A204.1 (cell line): ENCODE data around the gene ZCCHC9.
"Not testable (repeated sequence)": the region's sequence is repeated elsewhere in the genome, so short reads cannot be mapped to it uniquely, and the experiment has no call there.

ENCODE experiments used
- FAIRE-seq: peaks from 2 replicates; lab custom pipeline; 2012; peaks lifted over from hg19 to GRCh38; lab: Jason Lieb, UNC

Gene ZCCHC9

DNA sequence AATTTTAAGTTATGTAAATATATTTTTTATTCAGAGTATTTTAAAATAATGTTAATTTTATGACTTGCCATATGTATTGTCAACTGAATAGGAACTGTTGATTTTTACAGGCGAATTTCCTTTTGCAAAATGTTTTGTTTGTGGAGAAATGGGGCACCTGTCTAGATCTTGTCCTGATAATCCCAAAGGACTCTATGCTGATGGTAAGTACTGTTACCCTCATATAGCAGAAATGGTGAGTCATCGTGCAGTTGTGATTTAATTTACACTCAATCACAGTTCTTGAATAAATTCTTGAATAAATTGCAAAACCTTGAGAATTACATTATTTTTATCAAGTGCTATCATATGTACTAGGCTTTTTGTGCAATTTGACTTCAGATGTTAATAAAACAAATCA is 7.4 kb downstream of the ZCCHC9 start:
- no peak for FAIRE-seq

DNA sequence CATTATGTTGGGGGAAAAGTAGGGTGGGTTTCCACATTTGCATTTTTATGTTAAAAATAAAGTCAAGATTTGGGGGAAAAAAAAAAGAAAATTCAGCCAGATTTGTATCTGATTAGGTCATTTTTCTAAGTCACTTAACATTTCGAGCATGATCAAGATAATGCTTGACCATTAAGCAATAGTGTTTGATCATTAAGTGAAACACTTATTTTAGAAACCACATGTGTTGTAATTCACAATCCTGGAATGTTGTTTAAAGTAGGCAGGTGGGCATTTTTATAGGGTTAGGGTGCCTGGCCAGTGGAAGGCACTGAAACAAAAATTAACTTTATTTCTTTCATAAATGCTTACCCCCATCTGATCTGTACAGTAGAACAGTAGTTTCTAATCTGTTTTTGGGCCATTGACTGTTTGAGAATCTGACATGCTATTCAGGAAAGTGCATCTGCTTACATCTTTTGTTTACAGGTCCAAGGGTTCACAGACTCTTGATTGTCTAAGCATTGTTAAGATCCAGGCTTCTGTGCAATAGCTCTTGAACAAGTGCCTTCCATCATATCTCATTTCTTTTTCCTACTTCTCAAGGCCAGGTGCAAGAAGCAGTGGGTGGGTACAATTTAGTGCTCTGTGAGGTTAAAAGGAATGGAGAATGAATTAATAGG is 9.1 kb downstream of the ZCCHC9 start:
- FAIRE-seq, result no peak

DNA sequence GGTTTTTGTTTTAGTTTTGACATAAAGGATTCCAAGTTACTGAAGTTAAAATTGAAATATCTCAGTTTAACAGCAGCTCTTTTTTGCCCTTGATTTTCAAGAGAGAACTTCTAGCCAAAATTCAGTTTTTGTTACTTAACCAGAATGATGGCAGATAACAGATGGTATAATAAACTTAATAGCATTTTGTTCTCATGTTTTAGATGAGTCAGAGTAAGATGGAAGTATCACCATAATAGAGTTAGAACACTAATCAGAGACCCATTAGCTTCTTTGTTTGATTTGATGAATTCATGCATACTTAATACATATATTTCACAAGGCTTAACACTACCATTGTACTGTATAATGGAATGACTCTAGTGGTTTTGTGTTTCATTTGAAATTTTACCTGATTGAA is 11.9 kb downstream of the ZCCHC9 start:
- no peak for FAIRE-seq

DNA sequence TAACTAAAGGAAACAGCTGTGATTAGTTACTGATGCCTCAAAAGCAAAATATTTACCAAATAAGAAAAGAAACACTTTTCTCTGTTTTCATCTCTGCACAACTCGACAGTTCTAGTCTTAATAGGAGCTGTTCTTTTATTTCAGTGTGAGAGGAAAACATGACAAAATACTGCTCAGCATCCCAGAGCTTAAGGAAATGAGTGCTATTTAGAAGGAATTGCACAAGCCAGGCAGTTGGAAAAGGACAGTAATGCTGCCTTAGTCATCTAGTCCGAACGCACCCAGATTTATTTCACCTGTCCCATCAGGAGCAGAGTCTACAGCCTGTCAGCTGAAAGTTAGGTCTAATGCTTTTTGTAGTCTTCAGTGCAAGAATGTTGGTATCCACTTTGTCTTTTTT is 12.3 kb downstream of the ZCCHC9 start:
- no peak for FAIRE-seq

DNA sequence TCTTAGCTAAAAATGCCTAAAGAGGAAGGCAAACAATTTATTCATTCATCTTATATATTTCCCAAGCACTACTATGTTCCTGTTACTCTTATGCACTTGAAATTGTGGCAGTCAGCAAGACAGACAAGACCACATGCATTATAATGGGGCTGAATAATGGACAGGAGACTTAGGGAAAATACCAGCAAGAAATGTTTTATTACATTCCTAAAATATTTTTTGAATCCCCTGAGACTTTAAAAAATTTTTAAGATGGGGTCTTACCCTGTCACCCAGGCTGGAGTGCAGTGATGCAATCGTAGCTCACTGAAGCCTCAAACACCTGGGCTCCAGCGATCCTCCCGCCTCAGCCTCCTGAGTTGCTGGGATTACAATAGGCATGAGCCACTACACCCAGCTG is 13.2 kb downstream of the ZCCHC9 start:
- no peak for FAIRE-seq

DNA sequence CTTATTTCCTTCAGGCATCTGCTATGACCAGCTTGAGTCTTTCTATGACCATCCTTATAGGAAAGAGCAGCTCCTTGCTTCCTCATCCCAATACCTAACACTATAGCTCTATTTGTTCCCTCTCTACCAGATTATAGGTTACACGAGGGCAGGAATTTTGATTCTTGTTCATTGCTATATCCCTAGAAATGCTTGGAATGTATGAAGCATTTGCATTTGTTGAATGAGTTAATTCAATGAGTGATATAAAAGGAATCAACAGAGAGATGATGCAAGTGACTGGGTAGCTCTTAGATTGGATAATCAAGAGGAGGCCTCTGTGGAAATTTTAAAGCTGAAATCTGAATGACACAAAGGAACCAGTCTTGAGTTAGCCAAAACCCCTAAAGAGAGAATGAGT is 13.9 kb downstream of the ZCCHC9 start:
- FAIRE-seq, result no peak

DNA sequence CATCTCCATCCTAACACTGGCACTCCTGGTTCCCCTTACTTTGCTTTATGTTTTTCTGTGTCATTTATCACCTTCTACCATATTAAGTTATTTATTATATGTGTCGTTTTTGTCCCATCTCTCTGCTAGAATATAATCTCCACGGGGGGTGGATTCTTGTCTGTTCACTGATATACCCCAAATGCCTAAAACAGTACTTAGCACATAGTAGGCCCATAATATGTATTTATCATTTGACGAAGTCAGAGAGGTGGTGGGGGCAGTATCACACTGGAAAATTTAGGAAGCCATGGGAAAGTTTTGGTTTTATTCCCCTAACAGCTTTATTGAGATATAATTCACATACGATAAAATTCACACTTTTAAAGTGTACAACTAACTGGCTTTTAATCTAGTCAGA is 14.4 kb downstream of the ZCCHC9 start:
- FAIRE-seq, result no peak

DNA sequence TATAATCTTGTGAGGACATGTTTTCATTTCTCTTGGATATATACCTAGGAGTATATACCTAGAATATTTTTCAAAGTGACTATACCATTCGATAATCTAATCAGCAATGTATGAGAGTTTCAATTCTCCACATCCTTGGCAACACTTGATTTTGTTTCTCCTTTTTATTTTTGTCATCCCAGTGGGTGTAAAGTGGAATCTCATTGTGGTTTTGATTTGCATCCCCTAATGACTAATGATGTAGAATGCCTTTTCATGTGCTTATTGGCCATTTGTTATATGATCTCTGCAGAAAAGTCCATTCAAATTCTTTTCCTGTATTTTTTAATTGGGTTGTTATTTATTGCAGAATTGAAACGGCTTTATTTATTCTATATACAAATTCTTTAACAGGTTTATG is 15.2 kb downstream of the ZCCHC9 start:
- no peak for FAIRE-seq

DNA sequence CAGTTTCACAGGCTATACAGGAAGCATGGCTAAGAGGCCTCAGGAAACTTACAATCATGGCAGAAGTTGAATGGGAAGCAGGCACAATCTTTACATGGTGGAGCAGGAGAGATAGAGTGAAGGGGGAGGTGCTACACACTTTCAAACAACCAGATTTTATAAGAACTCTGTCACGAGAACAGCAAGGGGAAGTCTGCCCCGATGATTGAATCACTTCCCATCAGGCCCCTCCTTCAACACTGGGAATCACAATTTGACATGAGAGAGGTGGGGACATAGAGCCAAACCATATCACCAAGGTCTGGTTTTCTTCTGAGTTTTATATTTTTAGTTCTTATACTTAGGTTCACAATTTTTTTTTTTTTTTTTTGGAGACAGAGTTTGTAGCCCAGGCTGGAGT is 16.1 kb downstream of the ZCCHC9 start:
- no peak for FAIRE-seq

DNA sequence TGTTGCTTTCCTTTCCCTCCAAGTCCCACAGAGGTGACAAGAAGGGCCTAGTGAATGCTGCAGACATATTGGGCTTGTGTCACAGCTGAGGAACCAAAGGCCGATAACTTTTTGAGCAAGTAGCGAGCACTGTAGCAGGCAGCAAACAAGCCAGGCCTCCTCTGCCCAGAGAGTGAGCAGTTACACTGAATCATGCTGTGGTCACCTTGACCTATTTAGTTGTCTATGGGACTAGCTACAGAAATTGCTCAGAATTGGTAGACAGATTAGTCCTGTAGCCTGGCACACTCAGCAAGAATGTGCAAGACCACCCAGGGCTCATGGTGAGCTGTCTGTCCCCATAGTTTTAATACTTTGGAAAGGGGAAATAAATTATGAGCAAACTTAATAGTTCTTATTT is 25.2 kb downstream of the ZCCHC9 start:
- no peak for FAIRE-seq

DNA sequence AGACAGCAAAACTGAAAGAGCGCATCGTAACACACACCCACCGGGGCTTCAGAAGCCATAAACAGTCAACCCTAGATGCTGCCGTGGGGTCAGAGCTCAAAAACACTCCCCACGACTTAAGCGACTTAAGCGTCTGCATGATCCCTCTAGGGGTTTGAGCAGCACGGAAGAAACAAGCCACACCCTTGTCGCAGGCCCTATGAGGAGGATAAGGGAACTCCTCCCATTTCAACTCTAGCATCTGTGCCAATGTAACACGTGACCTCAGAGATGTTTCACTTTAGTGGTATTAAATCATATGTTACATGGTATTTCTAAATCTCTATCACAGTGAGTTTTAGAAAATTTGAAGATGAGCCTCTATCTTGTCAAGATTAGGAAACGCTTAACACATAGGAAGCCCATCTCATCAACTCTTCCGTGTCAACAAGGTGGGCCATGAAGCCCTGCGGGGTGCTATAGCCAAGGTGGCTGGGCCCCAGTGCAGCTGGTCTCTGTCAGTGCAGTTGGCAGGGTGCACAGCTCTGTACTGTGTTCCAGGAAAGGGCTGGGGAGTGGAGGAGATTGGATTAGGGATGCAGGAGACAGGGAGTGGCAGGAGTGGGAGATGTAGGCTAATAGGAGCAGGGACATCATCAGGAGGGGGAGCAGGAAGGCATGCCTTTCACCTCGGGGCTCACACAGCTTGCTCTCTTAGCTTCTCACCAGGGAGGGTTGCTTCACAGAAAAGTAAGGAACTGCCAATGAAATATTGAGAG is 33.1 kb downstream of the ZCCHC9 start:
- no peak for FAIRE-seq

DNA sequence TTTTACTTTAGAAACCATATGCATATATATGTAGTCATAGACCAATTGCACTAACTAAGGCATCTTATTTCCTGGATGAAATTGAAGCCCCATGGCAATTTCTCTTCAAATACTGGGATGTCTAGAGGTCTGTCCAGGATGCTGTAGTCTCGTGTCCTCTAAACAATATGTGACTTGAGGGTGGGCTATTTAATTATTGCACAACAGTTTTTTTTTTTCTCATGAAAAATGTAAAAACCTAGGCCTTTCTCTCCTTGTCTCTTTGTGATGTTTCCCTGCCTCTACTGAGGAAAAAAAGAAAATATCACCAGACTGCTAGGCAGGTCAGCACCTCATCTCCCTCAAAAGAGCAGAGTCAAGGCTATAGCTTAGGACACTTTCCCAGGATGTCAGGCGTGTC is 34.6 kb downstream of the ZCCHC9 start:
- no peak for FAIRE-seq

DNA sequence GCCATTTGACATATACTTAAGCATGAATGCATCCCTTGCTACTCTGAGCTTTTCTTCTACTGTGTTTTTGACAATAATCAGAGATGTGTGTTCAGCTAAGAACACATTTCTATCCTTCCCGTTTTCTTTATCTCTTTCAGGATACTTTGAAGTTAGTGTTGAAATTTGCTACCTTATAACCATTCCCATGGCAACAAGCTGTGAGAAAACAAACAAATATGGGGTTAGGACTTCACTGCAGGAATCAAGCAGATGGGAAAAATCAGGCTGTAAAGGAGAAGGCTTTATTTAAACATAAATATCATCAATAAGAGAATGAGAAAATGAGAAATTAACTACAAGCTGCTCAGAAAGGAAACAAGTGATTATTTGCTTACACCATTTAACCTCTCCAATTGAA is 35.2 kb downstream of the ZCCHC9 start:
- no peak for FAIRE-seq

DNA sequence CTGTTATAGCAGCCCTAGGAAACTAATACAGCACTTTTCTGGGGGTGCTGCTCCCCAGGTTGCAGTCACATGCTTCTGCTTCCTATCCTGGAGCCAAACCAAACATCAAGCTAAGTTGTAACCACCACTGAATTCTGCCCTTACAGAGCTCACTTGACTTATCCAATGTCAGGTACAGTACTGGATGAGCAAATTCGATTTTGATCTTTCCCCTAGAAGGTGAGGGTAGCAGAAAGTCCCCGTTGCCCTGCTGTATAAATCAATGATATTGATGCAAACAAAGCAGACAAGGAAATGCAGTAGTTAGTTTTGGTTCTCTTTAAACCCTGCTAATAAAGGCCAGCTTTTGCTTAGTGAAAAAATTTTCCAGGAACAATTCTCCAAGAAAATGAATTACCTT is 36.4 kb downstream of the ZCCHC9 start:
- no peak for FAIRE-seq

DNA sequence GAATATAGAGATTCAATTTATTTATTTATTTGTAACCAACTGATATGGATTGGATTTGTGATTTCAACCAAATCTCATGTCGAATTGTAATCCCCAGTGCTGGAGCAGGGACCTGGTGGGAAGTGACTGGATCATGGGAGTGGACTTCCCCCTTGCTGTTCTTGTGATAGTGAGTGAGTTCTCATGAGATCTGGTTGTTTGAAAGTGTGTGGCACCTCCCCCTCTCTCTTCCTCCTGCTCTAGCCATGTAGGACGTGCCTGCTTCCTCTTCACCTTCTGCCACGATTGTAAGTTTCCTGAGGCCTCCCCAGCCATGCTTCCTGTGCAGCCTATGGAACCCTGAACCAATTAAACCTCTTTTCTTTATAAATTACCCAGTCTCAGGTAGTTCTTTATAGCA is 36.8 kb downstream of the ZCCHC9 start:
- FAIRE-seq, result not testable (repeated sequence)

DNA sequence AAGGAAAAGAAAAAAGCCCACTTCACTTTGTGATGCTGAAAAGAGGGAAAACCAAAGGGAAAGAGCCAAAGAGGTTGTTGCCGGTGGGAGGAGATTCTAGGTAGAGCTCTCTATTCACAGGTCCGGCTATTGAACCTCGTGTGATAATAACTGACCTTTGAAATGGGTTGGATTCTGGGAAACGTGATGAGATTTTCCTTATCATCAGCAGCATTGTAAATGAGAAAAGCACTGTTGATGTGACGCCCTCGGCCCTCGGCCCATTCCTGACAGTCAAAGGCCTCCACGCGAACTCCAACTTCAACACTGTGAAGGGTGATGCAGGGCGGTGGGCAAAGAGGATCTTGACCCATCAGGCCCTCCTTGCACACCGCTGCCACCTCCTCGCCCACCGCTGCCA is 43.3 kb downstream of the ZCCHC9 start:
- no peak for FAIRE-seq

DNA sequence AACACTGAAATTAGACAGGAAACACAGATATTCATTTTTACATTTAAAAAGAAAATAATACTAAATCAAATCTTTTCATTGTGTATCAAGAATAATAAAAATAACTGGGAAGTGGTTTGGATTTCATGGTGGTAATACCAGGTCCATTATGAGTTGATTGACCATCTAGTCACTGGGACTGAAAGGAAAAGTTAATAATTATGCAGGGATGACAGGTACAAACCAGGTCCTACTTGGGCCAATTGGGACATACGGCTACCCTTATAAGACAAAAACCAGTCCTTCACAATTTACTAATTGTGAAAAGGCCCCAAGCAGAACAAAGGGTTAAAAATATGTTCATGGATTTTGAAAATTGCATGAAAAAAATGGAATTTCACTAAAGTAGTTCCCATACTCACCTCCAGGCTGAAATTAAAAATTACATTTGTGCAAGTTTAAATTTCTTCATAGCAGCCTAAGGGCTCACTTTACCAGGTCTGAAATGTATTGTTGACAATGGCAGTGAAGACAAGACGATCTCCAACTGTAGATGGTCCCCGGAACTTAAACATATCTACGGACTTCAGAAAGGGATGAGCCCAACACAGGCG is 44.1 kb downstream of the ZCCHC9 start:
- FAIRE-seq, result no peak

DNA sequence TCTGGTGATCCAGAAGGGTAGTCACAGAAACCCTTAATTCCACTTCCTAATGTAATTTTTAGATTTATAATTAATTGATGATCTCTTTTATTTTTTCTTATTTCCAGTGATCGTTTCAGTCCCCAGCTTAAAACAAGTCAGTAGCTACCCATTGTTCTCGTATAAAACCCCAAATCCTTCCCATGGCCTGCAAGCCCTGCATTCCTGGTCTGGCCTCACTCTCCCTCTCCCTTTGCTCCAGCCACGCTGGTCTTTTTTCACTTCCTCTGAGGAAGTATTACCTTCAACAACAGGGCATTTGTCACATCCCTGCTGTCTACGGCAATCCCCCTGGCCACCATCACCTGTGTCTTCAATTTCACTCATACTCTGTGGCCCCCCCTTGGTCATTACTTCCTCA is 47.8 kb downstream of the ZCCHC9 start:
- FAIRE-seq, result no peak

DNA sequence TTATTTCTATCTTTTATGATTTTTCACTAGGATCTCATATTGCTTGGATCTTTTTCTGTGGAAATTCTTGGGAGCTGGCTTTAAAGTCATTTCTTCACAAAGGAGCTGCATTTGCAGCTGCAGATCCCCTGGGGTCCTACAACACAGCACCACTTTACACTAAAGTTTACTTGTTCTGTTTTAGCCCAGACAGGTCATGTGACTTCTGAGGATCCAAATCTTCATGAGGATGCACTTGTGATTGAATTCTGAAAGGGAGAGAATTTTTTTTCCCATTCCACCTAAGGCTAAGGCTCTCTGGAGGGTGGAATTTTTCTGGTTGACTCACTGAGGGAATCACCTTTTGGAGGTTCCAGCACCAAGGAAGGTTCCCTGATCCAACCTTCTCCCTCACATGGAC is 49.1 kb downstream of the ZCCHC9 start:
- no peak for FAIRE-seq

DNA sequence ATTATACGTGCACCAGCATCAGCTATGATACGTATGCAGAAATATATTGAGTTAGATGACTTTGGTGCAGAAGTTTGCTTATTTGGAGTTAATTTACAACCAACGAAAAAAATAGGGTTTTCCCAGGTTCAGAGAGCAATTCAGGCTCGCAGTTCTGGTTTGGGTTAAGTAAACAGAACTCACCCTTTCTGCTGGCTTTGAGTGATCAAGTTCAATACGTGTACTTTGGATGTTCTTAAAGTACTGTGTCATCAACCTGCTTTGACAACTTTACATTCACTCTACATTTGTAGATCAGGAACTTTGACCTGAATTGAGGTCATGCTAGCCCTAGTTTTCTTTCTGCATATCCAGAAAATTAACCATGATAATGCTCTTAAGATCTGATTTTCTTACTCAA is 51.8 kb downstream of the ZCCHC9 start:
- FAIRE-seq, result no peak

DNA sequence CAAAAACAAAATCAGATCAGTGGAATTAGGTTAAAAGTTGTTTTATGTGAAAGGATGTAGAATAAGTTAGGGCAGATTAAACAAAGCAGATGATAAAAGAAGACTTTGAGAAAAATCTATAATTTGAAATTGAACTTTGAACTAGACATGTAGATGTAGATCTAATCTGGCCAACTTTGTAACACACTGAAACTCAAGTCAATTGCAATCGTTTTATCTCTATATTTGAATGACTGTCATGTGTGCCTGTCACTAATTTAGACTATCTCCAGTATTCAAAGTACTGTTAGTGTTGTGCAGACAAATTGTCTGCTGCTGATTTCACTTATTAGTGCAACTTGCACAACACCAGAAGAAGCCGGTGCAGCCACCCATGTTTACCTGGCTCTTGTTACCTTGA is 52.7 kb downstream of the ZCCHC9 start:
- FAIRE-seq, result no peak

DNA sequence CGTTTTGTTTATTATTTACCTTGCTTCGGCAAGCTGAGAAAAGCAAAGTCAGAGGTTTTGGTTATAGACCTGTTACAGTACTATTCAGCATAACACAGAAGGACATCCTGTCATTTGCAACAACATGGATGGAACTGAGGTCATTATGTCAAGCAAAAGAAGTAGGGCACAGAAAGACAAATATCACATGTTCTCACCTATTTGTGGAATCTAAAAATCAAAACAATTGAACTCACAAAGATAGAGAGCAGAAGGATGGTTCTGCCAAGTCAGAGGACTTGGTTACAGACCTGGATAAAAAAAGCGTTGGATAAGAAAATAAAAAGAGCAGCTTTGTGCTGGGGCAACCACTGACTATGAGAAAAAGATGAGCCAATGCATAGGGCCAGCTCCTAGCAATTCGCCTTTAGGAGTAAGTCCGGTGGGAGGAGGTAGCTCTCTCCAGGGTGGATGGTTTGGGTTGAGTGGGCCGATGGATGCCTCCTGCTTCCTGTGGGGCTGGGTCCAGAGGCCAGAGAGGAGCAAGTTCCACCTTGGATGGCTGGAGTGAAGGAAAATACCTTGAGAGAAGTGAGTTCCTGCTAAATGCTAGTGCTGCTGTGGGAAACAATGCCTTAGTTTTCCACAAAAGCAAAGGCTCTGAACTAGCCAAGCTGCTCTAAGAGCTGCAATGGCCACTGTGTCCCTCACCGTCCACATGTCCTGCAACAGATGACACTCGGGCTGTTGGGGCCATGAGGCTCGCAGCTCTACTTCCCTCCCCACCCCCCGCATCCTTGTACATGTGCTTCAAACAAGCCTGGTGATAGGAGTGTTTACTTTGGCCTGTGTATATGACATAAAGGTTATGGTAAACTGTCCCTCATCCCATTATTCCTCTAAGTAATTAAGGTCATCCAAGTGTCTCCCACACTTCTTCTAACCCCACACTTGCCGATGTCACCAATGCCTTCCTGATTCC is 54.2 kb downstream of the ZCCHC9 start:
- no peak for FAIRE-seq

DNA sequence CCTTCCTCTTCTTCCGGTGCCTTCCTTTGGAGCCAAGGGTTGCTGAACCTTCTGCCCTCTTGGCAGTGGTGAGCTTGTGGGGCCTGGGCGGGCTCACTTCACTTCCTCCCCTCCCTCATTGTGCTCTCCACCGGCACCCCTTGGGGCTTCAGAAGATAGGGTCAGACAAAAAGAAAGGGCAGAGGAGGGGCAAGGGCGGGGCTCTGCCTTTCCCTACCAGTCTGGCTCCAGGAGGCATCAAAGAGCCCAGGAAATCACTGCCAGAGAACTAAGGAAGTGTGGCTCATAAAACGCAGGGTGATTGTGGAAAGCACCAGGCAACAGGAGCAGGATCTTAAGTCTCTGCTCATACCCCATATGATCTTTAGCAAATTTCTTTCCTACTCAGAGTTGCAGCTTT is 57.7 kb downstream of the ZCCHC9 start:
- no peak for FAIRE-seq
